Activated T-cell treated with anti-CD3 and anti-CD28 coated beads for 4 hours (primary cell): Measurements from ENCODE around the gene LY6G6C.

ENCODE experiments used
- DNase-seq: peaks from one replicate; pipeline ENCODE4 v3.0.0-alpha.2; 2020

The LY6G6C gene

GRCh38 chr6:31676904-31677303 lies 44.6 kb downstream of the LY6G6C start:
- no peak for DNase-seq

- DNase-seq = no peak
Measured at GRCh38 chr6:31676322-31676903, 45.1 kb downstream of the LY6G6C start.

GRCh38 chr6:31669676-31670075 lies 51.9 kb downstream of the LY6G6C start, which contains the start of gene LY6G5B:
Gene LY6G5B (plus strand): TSS chr6:31669976. CDS start chr6:31670951, 975 bp downstream.
- DNase-seq = no peak
